CD4-positive, alpha-beta T cell (primary cell): ENCODE measurements around the gene SLC35F1. TPM values are rescaled to one million over a fixed set of nuclear protein-coding genes. Genes with fewer than 3 reads are reported as not detected.

ENCODE experiments used
- ATAC-seq: fragments of 200-7000 bp; cut with Tn5 transposase; one replicate; pipeline ENCODE4 v1.10.0; 2022; ENCODE audit warnings: mild to moderate bottlenecking; ENCODE audit not compliant: poor library complexity
- CTCF ChIA-PET: fragments of 350-600 bp; sonication (Branson Sonifier 250); formaldehyde crosslinking; loops from one replicate; lab custom pipeline; 2021; ENCODE audit warnings: antibody characterized with exemption, inconsistent platforms; lab: Charles Lee
- POLR2A ChIA-PET: fragments of 350-600 bp; sonication (Branson Sonifier 250); formaldehyde crosslinking; loops from one replicate; lab custom pipeline; 2021; ENCODE audit warnings: antibody characterized with exemption, inconsistent platforms; lab: Charles Lee
- DNase-seq, 14 experiments: peaks; one replicate each; pipeline ENCODE4 v3.0.0-alpha.2; 2013 to 2020; ENCODE audit warnings: mixed read lengths in 2 of 14
- H3K27ac ChIP-seq, 2 donors: one replicate each; pipeline versions ENCODE4 v1.5.1 to v1.7.0; 2013; ENCODE audit warnings: low read length in 2 of 2, low read depth in 1 of 2, mild to moderate bottlenecking in 1 of 2
- H3K27me3 ChIP-seq, 2 experiments: 1 replicate in 1 of 2; 2 replicates in 1 of 2; pipeline versions ENCODE4 v1.6.1 to v1.7.0; 2013; ENCODE audit warnings: low read length in 2 of 2, control low read depth in 1 of 2, mild to moderate bottlenecking in 1 of 2, moderate library complexity in 1 of 2; ENCODE audit not compliant: insufficient read depth in 2 of 2, control insufficient read depth in 1 of 2
- H3K36me3 ChIP-seq: one replicate; pipeline ENCODE4 v1.6.1; 2013; ENCODE audit warnings: low read length, control low read depth; ENCODE audit not compliant: insufficient read depth
- H3K4me1 ChIP-seq: one replicate; pipeline ENCODE4 v1.6.1; 2013; ENCODE audit warnings: low read length, control low read depth; ENCODE audit not compliant: insufficient read depth
- H3K4me3 ChIP-seq: one replicate; pipeline ENCODE4 v1.5.1; 2013; ENCODE audit warnings: mild to moderate bottlenecking, low read length, moderate library complexity
- H3K9me3 ChIP-seq, 2 experiments: 1 replicate in 1 of 2; 2 replicates in 1 of 2; pipeline versions ENCODE4 v1.6.1 to v1.7.0; 2013; ENCODE audit warnings: low read length in 2 of 2, mild to moderate bottlenecking in 2 of 2, control low read depth in 1 of 2, moderate library complexity in 1 of 2; ENCODE audit not compliant: control insufficient read depth in 1 of 2, insufficient read depth in 1 of 2
- H3K27ac Mint-ChIP-seq: one replicate; pipeline ENCODE4 v1.8.0; 2020; ENCODE audit warnings: mixed read lengths
- H3K27me3 Mint-ChIP-seq: one replicate; pipeline ENCODE4 v1.8.0; 2021; ENCODE audit warnings: mixed read lengths
- H3K36me3 Mint-ChIP-seq: one replicate; pipeline ENCODE4 v1.8.0; 2021; ENCODE audit warnings: low read depth, mixed read lengths
- H3K4me1 Mint-ChIP-seq: one replicate; pipeline ENCODE4 v1.8.0; 2021; ENCODE audit warnings: low read depth, mixed read lengths
- H3K4me3 Mint-ChIP-seq: one replicate; pipeline ENCODE4 v1.8.0; 2020; ENCODE audit warnings: mild to moderate bottlenecking, mixed read lengths
- H3K9me3 Mint-ChIP-seq: one replicate; pipeline ENCODE4 v1.8.0; 2020; ENCODE audit warnings: mixed read lengths
- intact Hi-C, 2 experiments: fragments of 100-400 bp; cut with DNase I in 1 of 2; cut with micrococcal nuclease in 1 of 2; formaldehyde crosslinking; loops; one replicate each; pipeline versions ENCODE4 v1.15.1 to v1.9.0; 2023 to 2025; cut with DNase I, micrococcal nuclease
- total RNA-seq, 174 experiments: library from RNA in 2 of 174; stranded (reverse) in 2 of 174; gene quantifications; one replicate each; pipeline ENCODE4 v1.2.3 and lab custom pipeline; 2021 to 2026
- TF ChIP-seq, protein P1 (sequence below): fragments of 200-600 bp; IDR thresholded peaks from one replicate; pipeline ENCODE4 v1.8.0; 2022; ENCODE audit warnings: antibody characterized with exemption, mild to moderate bottlenecking

The SLC35F1 gene
- total RNA-seq, 2 experiments from 2014 or later: not detected

DNA sequence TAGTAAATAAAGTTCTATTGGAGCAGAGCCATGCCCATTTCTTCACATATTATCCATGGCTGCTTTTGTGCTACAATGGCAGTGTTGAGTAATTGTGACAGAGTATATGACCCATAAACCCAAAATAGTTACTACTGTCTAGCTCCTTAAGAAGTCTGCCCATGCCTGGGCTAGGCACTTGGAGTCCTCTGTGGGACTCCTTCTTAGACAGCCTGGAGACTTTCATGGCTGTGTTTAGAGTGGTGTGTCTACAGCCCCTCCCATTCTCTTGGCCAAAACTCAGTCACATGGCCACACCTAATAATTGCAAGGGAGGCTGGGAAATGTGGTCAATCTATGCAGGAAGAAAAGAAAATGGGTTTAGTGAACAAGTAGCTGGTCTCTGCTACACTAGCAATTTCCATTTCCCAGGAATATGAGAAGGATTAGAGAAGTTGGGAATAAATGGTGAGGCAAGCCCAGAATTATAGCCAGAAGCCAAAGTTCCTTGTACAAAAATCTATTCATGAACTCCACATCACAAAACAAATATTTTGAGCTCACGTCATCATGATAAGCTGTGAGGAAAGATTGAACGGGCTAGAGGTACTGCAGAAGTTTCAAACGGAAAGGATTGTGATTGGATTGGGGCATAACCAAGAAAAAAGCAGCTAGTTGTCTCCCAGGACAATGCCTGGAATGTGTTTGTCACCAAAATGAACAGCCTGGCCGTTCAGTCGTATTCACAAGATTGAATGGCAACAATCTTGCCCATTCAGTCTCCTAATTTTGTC lies 389.3 kb downstream of the SLC35F1 start:
- no peaks in the 10 kb centered on the region for H3K9me3 Mint-ChIP-seq
- H3K4me1 ChIP-seq: no peaks in the 10 kb centered on the region
- CTCF ChIA-PET: no interaction called here

DNA sequence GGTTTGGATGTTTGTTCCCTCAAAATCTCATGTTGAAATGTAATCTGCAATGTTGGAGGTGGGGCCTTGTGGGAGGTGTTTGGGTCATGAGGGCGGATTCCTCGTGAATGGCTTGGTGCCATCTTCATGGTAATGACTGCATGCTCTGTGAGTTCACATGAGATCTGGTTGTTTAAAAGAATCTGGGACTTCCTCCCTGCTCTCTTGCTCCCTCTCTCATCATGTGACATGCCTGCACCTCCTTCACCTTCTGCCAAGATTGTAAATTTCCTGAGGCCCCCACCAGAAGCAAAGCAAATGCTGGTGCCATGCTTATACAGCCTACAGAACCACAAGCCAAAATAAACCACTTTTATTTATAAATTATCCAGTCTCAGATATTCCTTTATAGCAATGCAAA lies 390.8 kb downstream of the SLC35F1 start:
- intact Hi-C loops: no loop called here
- Mint-ChIP-seq H3K9me3 (no peaks in the 10 kb centered on the region), H3K36me3 (no peaks in the 10 kb centered on the region), H3K27ac (no peak overlapping the region), H3K27me3 (peaks cover 15% of the 10 kb centered on the region), H3K4me3 (no peak overlapping the region), H3K4me1 (no peaks in the 10 kb centered on the region)
- no peak for ATAC-seq
- no peak overlapping the region for H3K27ac ChIP-seq
- H3K36me3 ChIP-seq: no peaks in the 10 kb centered on the region
- H3K27me3 ChIP-seq: peaks cover 3 to 5% of the 10 kb centered on the region in 2 experiments
- no peak for DNase-seq
- no peak overlapping the region for H3K4me3 ChIP-seq
- H3K4me1 ChIP-seq: no peaks in the 10 kb centered on the region
- ChIA-PET POLR2A (no interaction called here), CTCF (no interaction called here)
- H3K9me3 ChIP-seq: no peaks in the 10 kb centered on the region
- TF ChIP-seq, protein P1, sequence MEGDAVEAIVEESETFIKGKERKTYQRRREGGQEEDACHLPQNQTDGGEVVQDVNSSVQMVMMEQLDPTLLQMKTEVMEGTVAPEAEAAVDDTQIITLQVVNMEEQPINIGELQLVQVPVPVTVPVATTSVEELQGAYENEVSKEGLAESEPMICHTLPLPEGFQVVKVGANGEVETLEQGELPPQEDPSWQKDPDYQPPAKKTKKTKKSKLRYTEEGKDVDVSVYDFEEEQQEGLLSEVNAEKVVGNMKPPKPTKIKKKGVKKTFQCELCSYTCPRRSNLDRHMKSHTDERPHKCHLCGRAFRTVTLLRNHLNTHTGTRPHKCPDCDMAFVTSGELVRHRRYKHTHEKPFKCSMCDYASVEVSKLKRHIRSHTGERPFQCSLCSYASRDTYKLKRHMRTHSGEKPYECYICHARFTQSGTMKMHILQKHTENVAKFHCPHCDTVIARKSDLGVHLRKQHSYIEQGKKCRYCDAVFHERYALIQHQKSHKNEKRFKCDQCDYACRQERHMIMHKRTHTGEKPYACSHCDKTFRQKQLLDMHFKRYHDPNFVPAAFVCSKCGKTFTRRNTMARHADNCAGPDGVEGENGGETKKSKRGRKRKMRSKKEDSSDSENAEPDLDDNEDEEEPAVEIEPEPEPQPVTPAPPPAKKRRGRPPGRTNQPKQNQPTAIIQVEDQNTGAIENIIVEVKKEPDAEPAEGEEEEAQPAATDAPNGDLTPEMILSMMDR: no peak

More for the DNA sequence above, 389.3 kb downstream of the SLC35F1 start:
- TF ChIP-seq, protein P1: no peak
- DNase-seq (no peak), ATAC-seq (no peak)
- Mint-ChIP-seq H3K4me1 (no peaks in the 10 kb centered on the region), H3K4me3 (no peak overlapping the region), H3K27ac (no peak overlapping the region), H3K27me3 (peaks cover 15% of the 10 kb centered on the region), H3K36me3 (no peaks in the 10 kb centered on the region)
- intact Hi-C loops: no loop called here
- no peak overlapping the region for H3K27ac ChIP-seq
- no peaks in the 10 kb centered on the region for H3K36me3 ChIP-seq
- no peak overlapping the region for H3K4me3 ChIP-seq
- no peaks in the 10 kb centered on the region for H3K9me3 ChIP-seq
- POLR2A ChIA-PET: no interaction called here
- H3K27me3 ChIP-seq: peaks cover 3 to 5% of the 10 kb centered on the region in 2 experiments

DNA sequence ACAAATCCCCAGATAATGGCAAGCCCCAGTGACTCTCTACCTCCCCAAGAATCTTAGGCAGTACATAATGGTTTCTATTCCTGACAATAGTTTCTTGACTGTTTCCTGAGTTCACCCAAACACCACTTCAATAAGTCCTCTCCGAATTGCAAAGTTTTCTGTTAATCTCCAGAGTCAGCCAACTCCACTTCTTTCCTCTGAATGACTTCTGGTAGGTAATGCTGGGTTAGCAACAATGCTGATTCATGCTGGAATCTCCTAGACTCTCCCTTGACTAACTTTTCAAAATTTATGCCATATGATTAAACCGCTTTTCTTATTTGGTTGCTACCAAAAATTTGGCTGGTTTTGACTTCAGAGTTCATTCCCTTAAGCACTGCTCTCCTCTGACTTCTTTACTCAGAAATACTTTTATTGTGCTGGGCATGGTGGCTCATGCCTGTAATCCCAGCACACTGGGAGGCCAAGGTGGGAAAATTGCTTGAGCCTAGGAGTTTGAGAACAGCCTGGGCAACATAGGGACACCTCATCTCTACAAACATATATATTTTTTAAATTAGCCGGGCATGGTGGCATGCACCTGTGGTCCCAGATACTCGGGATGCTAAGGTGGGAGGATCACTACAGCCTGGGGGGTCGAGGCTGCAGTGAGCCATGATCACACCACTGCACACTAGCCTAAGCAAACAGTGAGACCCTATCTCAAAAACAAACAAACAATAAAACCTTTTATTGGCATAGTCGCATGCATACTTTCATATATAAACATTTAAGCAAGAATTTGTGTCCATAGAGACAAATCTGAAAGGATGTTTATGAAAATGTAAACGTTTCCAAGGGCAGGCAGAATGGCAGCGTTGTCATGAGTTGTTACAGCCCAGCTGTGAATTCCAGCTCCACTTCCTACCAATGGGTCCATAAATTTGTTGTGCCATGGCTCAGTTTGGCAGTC lies 391.7 kb downstream of the SLC35F1 start:
- ATAC-seq: no peak
- H3K27ac Mint-ChIP-seq: no peak overlapping the region
- no peaks in the 10 kb centered on the region for H3K4me1 Mint-ChIP-seq
- intact Hi-C loops: no loop called here
- ChIA-PET POLR2A (no interaction called here), CTCF (no interaction called here)
- Histone ChIP-seq H3K27ac (no peak overlapping the region), H3K36me3 (no peaks in the 10 kb centered on the region), H3K9me3 (no peaks in the 10 kb centered on the region), H3K4me3 (no peak overlapping the region), H3K4me1 (no peaks in the 10 kb centered on the region), H3K27me3 (peaks cover 3 to 5% of the 10 kb centered on the region in 2 experiments)
- no peaks in the 10 kb centered on the region for H3K9me3 Mint-ChIP-seq
- TF ChIP-seq, protein P1: no peak
- H3K27me3 Mint-ChIP-seq: peaks cover 13% of the 10 kb centered on the region
- no peak for DNase-seq
- H3K4me3 Mint-ChIP-seq: no peak overlapping the region
- H3K36me3 Mint-ChIP-seq: no peaks in the 10 kb centered on the region
